ENCODE measurements around the gene TMEM19.
"Not testable (repeated sequence)": the region's sequence is repeated elsewhere in the genome, so short reads cannot be mapped to it uniquely, and the experiment has no call there.

Gene TMEM19

GRCh38 chr12:71666259-71666658 is 19.6 kb upstream of the TMEM19 start:
- DNase-seq (ENCODE audit: low read depth) = no peak

GRCh38 chr12:71671311-71671710 is 14.6 kb upstream of the TMEM19 start:
- no peak for DNase-seq (ENCODE audit: low read depth)

GRCh38 chr12:71671816-71672215 is 14.1 kb upstream of the TMEM19 start:
- DNase-seq (ENCODE audit: low read depth) = no peak

GRCh38 chr12:71682466-71682865 is 3.4 kb upstream of the TMEM19 start:
- no peak for DNase-seq (ENCODE audit: low read depth)

- DNase-seq (ENCODE audit: low read depth) = no peak
Observed at GRCh38 chr12:71683633-71684032, 2.2 kb upstream of the TMEM19 start.

GRCh38 chr12:71684081-71684480 is 1.8 kb upstream of the TMEM19 start:
- no peak for DNase-seq (ENCODE audit: low read depth)

- DNase-seq (ENCODE audit: low read depth) = no peak
Observed at GRCh38 chr12:71685312-71685906, 473 bp upstream of the TMEM19 start.

- no peak for DNase-seq (ENCODE audit: low read depth)
Observed at GRCh38 chr12:71686658-71687025, 760 bp downstream of the TMEM19 start.

- not testable (repeated sequence) for DNase-seq (ENCODE audit: low read depth)
Observed at GRCh38 chr12:71687172-71687571, 1.3 kb downstream of the TMEM19 start.

- DNase-seq (ENCODE audit: low read depth) = no peak
Observed at GRCh38 chr12:71688961-71689570, 3.2 kb downstream of the TMEM19 start.

GRCh38 chr12:71691504-71692129 is 5.7 kb downstream of the TMEM19 start:
- no peak for DNase-seq (ENCODE audit: low read depth)

GRCh38 chr12:71693126-71693525 is 7.2 kb downstream of the TMEM19 start:
- DNase-seq (ENCODE audit: low read depth) = no peak

- not testable (repeated sequence) for DNase-seq (ENCODE audit: low read depth)
Observed at GRCh38 chr12:71693651-71694050, 7.8 kb downstream of the TMEM19 start.

GRCh38 chr12:71694099-71694820 is 8.4 kb downstream of the TMEM19 start:
- DNase-seq (ENCODE audit: low read depth) = no peak

- no peak for DNase-seq (ENCODE audit: low read depth)
Observed at GRCh38 chr12:71695782-71696181, 9.9 kb downstream of the TMEM19 start.

GRCh38 chr12:71702181-71702580 is 16.3 kb downstream of the TMEM19 start:
- not testable (repeated sequence) for DNase-seq (ENCODE audit: low read depth)

- DNase-seq (ENCODE audit: low read depth) = no peak
Observed at GRCh38 chr12:71702590-71702989, 16.7 kb downstream of the TMEM19 start.

GRCh38 chr12:71703206-71703605 is 17.3 kb downstream of the TMEM19 start:
- no peak for DNase-seq (ENCODE audit: low read depth)

GRCh38 chr12:71704920-71705319 is 19.0 kb downstream of the TMEM19 start:
- DNase-seq (ENCODE audit: low read depth) = no peak

- no peak for DNase-seq (ENCODE audit: low read depth)
Observed at GRCh38 chr12:71708658-71709057, 22.8 kb downstream of the TMEM19 start.

GRCh38 chr12:71710276-71711125 is 24.6 kb downstream of the TMEM19 start:
- peak; percentile 53 for DNase-seq (ENCODE audit: low read depth)

- DNase-seq (ENCODE audit: low read depth) = no peak
Observed at GRCh38 chr12:71718611-71719010, 32.7 kb downstream of the TMEM19 start.
